Stimulated activated CD4-positive, alpha-beta T cell treated with anti-CD3 and anti-CD28 coated beads, Interleukin-15, amount 100 ng/mL, for 48 hours (primary cell): ENCODE results near the gene AK9.
"Not testable (repeated sequence)": the region's sequence is repeated elsewhere in the genome, so short reads cannot be mapped to it uniquely, and the experiment has no call there.

Source experiments
- DNase-seq, 2 donors: peaks; one replicate each; pipeline ENCODE4 v3.0.0-alpha.2; 2020; ENCODE audit warnings: low read depth in 2 of 2

Gene AK9

GRCh38 chr6:109696355-109696754, 5.4 kb upstream of the AK9 start:
- no peak for DNase-seq

GRCh38 chr6:109695468-109695867, 4.5 kb upstream of the AK9 start:
- DNase-seq = no peak

- DNase-seq = no peak
Measured at GRCh38 chr6:109693111-109693510, 2.1 kb upstream of the AK9 start.

- peak; percentile 47 to 53 for DNase-seq
Measured at GRCh38 chr6:109690373-109690736, 647 bp downstream of the AK9 start.

- DNase-seq = no peak
Measured at GRCh38 chr6:109687271-109687761, 3.7 kb downstream of the AK9 start.

GRCh38 chr6:109686566-109687265, 4.3 kb downstream of the AK9 start:
- DNase-seq = no peak

GRCh38 chr6:109678661-109679505, 12.1 kb downstream of the AK9 start:
- not testable (repeated sequence) for DNase-seq

- no peak for DNase-seq
Measured at GRCh38 chr6:109678240-109678639, 12.8 kb downstream of the AK9 start.

- DNase-seq = no peak
Measured at GRCh38 chr6:109676724-109677123, 14.3 kb downstream of the AK9 start.

GRCh38 chr6:109672839-109673238, 18.2 kb downstream of the AK9 start:
- DNase-seq = no peak

GRCh38 chr6:109672175-109672574, 18.8 kb downstream of the AK9 start:
- DNase-seq = no peak

- no peak for DNase-seq
Measured at GRCh38 chr6:109671733-109672132, 19.3 kb downstream of the AK9 start.

GRCh38 chr6:109669811-109670210, 21.2 kb downstream of the AK9 start:
- no peak for DNase-seq

GRCh38 chr6:109662192-109662591, 28.8 kb downstream of the AK9 start:
- no peak for DNase-seq

- DNase-seq = no peak
Measured at GRCh38 chr6:109660526-109661320, 30.3 kb downstream of the AK9 start.

GRCh38 chr6:109655761-109656262, 35.2 kb downstream of the AK9 start:
- DNase-seq = no peak

GRCh38 chr6:109653264-109653663, 37.7 kb downstream of the AK9 start:
- DNase-seq = no peak

- no peak for DNase-seq
Measured at GRCh38 chr6:109644131-109644530, 46.9 kb downstream of the AK9 start.

GRCh38 chr6:109632405-109632804, 58.6 kb downstream of the AK9 start:
- DNase-seq = no peak

- DNase-seq = no peak
Measured at GRCh38 chr6:109631403-109631802, 59.6 kb downstream of the AK9 start.

GRCh38 chr6:109628158-109629000, 62.6 kb downstream of the AK9 start:
- no peak for DNase-seq
